ENCODE results near the gene SPG7. TPM values are rescaled to one million over a fixed set of nuclear protein-coding genes. Genes with fewer than 3 reads are reported as not detected.

Gene SPG7
- total and polyA plus RNA-seq, 4 donors: 34.5 to 102 (median 49.5) TPM

DNA sequence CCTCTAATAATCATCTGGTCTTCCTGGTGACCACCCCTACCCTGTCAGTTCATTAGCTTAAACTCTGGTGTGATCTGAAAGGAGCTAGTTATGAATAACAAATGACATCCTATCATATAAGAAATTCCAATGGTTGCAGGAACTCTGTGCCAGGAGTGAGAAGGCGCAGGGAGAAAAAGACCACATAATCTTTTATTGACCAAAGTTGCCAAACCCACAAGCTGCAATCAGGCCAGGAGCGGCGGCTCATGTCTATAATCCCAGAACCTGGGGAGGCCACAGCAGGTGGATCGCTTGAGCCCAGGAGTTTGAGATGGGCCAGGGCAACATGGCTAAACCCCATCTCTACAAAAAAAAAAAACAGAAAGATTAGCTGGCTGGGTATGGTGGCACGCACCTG is 41.3 kb upstream of the SPG7 start:
- Histone ChIP-seq H3K9me3 (ENCODE audit: control insufficient read depth in 4 of 4, low read length in 3 of 4) (no peaks in the 10 kb centered on the region), H3K4me3 (ENCODE audit: low read depth in 1 of 3, low read length in 3 of 3) (no peak overlapping the region), H3K9ac (ENCODE audit: low read depth in 1 of 2, low read length in 2 of 2) (no peak overlapping the region), H3K4me1 (ENCODE audit: control insufficient read depth in 4 of 4, insufficient read depth in 4 of 4, low read length in 3 of 4) (peaks cover 8 to 29% (median 11%) of the 10 kb centered on the region in 4 donors), H3K36me3 (ENCODE audit: control insufficient read depth in 4 of 4, insufficient read depth in 3 of 4, low read depth in 1 of 4, low read length in 3 of 4) (no peaks in the 10 kb centered on the region), H3K27ac (ENCODE audit: low read depth in 1 of 2, low read length in 2 of 2) (no peak overlapping the region), H3K27me3 (ENCODE audit: control insufficient read depth in 4 of 4, insufficient read depth in 4 of 4, low read length in 3 of 4) (no peaks in the 10 kb centered on the region)
- WGBS: 92% methylated on average over 5 of the region's 5 CpGs
- TF ChIP-seq RXRA (IDR thresholded peaks at IDR 0.05) (no peak), HNF4A (conservative IDR thresholded peaks at IDR 0.05) (no peak), FOXA1 (IDR thresholded peaks at IDR 0.05) (no peak), GABPA (IDR thresholded peaks at IDR 0.05 in 1 of 2, conservative IDR thresholded peaks at IDR 0.05 in 1 of 2) (no peak), FOXA2 (IDR thresholded peaks at IDR 0.05) (no peak), EGR1 (IDR thresholded peaks at IDR 0.05; ENCODE audit: low read depth in 2 of 2) (no peak), JUND (IDR thresholded peaks at IDR 0.05) (no peak), NR2F2 (IDR thresholded peaks at IDR 0.05) (no peak), SP1 (IDR thresholded peaks at IDR 0.05) (no peak), YY1 (IDR thresholded peaks at IDR 0.05) (no peak)
- TF ChIP-seq, protein P1, sequence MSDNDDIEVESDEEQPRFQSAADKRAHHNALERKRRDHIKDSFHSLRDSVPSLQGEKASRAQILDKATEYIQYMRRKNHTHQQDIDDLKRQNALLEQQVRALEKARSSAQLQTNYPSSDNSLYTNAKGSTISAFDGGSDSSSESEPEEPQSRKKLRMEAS (IDR thresholded peaks at IDR 0.05): no peak
- TF ChIP-seq, protein P2, sequence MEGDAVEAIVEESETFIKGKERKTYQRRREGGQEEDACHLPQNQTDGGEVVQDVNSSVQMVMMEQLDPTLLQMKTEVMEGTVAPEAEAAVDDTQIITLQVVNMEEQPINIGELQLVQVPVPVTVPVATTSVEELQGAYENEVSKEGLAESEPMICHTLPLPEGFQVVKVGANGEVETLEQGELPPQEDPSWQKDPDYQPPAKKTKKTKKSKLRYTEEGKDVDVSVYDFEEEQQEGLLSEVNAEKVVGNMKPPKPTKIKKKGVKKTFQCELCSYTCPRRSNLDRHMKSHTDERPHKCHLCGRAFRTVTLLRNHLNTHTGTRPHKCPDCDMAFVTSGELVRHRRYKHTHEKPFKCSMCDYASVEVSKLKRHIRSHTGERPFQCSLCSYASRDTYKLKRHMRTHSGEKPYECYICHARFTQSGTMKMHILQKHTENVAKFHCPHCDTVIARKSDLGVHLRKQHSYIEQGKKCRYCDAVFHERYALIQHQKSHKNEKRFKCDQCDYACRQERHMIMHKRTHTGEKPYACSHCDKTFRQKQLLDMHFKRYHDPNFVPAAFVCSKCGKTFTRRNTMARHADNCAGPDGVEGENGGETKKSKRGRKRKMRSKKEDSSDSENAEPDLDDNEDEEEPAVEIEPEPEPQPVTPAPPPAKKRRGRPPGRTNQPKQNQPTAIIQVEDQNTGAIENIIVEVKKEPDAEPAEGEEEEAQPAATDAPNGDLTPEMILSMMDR (IDR thresholded peaks at IDR 0.05; ENCODE audit: low read depth, low read length, missing input control): no peak
- TF ChIP-seq, protein P3, sequence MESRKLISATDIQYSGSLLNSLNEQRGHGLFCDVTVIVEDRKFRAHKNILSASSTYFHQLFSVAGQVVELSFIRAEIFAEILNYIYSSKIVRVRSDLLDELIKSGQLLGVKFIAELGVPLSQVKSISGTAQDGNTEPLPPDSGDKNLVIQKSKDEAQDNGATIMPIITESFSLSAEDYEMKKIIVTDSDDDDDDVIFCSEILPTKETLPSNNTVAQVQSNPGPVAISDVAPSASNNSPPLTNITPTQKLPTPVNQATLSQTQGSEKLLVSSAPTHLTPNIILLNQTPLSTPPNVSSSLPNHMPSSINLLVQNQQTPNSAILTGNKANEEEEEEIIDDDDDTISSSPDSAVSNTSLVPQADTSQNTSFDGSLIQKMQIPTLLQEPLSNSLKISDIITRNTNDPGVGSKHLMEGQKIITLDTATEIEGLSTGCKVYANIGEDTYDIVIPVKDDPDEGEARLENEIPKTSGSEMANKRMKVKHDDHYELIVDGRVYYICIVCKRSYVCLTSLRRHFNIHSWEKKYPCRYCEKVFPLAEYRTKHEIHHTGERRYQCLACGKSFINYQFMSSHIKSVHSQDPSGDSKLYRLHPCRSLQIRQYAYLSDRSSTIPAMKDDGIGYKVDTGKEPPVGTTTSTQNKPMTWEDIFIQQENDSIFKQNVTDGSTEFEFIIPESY (IDR thresholded peaks at IDR 0.05): no peak
- TF ChIP-seq, protein P4, sequence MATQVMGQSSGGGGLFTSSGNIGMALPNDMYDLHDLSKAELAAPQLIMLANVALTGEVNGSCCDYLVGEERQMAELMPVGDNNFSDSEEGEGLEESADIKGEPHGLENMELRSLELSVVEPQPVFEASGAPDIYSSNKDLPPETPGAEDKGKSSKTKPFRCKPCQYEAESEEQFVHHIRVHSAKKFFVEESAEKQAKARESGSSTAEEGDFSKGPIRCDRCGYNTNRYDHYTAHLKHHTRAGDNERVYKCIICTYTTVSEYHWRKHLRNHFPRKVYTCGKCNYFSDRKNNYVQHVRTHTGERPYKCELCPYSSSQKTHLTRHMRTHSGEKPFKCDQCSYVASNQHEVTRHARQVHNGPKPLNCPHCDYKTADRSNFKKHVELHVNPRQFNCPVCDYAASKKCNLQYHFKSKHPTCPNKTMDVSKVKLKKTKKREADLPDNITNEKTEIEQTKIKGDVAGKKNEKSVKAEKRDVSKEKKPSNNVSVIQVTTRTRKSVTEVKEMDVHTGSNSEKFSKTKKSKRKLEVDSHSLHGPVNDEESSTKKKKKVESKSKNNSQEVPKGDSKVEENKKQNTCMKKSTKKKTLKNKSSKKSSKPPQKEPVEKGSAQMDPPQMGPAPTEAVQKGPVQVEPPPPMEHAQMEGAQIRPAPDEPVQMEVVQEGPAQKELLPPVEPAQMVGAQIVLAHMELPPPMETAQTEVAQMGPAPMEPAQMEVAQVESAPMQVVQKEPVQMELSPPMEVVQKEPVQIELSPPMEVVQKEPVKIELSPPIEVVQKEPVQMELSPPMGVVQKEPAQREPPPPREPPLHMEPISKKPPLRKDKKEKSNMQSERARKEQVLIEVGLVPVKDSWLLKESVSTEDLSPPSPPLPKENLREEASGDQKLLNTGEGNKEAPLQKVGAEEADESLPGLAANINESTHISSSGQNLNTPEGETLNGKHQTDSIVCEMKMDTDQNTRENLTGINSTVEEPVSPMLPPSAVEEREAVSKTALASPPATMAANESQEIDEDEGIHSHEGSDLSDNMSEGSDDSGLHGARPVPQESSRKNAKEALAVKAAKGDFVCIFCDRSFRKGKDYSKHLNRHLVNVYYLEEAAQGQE (IDR thresholded peaks at IDR 0.05): no peak
- TF ChIP-seq, protein P5, sequence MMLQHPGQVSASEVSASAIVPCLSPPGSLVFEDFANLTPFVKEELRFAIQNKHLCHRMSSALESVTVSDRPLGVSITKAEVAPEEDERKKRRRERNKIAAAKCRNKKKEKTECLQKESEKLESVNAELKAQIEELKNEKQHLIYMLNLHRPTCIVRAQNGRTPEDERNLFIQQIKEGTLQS (IDR thresholded peaks at IDR 0.05): no peak
- DNase-seq (ENCODE audit: low spot score): no peak

DNA sequence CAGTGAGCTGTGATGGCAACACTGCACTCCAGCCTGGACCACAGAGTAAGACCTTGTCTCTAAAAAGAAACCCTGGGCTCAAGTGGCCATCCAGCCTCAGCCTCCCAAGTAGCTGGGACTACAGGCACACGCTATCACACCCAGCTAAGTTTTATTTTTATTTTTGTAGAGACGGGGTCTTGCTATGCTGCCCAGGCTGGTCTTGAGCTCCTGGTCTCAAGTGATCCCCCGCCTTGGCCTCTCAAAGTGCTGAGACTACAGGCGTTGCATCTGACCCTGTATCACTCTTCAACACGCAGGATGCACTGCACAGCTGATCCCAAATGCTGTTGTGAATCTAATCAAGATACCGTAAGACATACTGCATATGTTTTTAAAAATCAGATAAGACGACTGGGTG is 40.8 kb upstream of the SPG7 start:
- WGBS: 94% methylated on average over 7 of the region's 7 CpGs
- TF ChIP-seq, protein P2 (IDR thresholded peaks at IDR 0.05; ENCODE audit: low read depth, low read length, missing input control): no peak
- no peak for TF ChIP-seq EGR1 (IDR thresholded peaks at IDR 0.05; ENCODE audit: low read depth in 2 of 2)
- TF ChIP-seq RAD21 (IDR thresholded peaks at IDR 0.05): no peak
- Histone ChIP-seq H3K27me3 (ENCODE audit: control insufficient read depth in 4 of 4, insufficient read depth in 4 of 4, low read length in 3 of 4) (no peaks in the 10 kb centered on the region), H3K36me3 (ENCODE audit: control insufficient read depth in 4 of 4, insufficient read depth in 3 of 4, low read depth in 1 of 4, low read length in 3 of 4) (no peaks in the 10 kb centered on the region), H3K9ac (ENCODE audit: low read depth in 1 of 2, low read length in 2 of 2) (no peak overlapping the region), H3K27ac (ENCODE audit: low read depth in 1 of 2, low read length in 2 of 2) (no peak overlapping the region), H3K4me1 (ENCODE audit: control insufficient read depth in 4 of 4, insufficient read depth in 4 of 4, low read length in 3 of 4) (peaks cover 10 to 33% (median 16%) of the 10 kb centered on the region in 4 donors), H3K4me3 (ENCODE audit: low read depth in 1 of 3, low read length in 3 of 3) (no peak overlapping the region), H3K9me3 (ENCODE audit: control insufficient read depth in 4 of 4, low read length in 3 of 4) (no peaks in the 10 kb centered on the region)
- DNase-seq (ENCODE audit: low spot score): no peak
